ENCODE measurements around the gene MYL11.

Gene MYL11

DNA sequence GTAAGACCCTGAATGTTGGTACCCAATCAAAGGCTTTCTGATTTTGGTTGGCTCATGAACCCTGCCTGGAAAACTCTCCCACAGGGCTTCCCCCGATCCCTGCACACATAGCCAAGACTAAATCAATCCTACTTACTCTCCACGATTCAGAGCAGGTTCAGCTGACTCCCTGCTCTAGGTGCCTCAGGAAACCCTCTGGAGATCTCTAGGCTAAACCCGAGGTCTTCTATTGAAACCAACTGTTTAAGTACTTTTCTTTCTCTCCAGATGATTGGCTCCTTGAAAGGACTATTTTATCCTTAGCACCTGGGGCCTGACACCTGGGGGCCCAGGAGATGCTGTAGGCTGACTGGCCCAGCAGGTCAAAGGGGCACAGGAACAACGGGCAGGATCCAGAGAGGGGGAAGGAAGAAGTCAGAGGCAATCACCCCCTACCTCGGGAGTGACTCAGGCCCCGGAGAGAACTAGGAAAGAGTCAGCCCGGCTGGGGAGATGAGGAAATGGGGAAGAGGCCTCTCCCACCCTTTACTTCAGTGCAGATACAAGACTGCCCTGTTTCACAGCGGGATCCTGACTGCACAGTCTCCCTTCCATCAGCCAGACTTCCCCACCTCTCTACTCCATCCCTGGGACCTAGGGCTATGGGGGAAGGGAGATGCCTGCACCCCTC, 6.3 kb upstream of the MYL11 start:
- Histone ChIP-seq H3K9ac (ENCODE audit: low read length) (peak overlapping the region; percentile 89), H2AFZ (ENCODE audit: low read length) (no peak overlapping the region), H4K20me1 (ENCODE audit: insufficient read depth, low read length) (no peaks in the 10 kb centered on the region), H3K27me3 (ENCODE audit: insufficient read depth, low read length) (no peaks in the 10 kb centered on the region), H3K27ac (ENCODE audit: low read depth, low read length, poor library complexity, severe bottlenecking) (no peak overlapping the region), H3K36me3 (ENCODE audit: insufficient read depth, low read length) (peaks cover 36% of the 10 kb centered on the region; the same call in 1 of the 2 replicates), H3K9me3 (ENCODE audit: low read length) (no peaks in the 10 kb centered on the region), H3F3A (ENCODE audit: insufficient read depth, low read length) (no peaks in the 10 kb centered on the region), H3K79me2 (ENCODE audit: insufficient read depth, low read length) (peaks cover 33% of the 10 kb centered on the region), H3K4me3 (ENCODE audit: low read depth, low read length, poor library complexity, severe bottlenecking) (peak overlapping the region; percentile 97), H3K9me2 (ENCODE audit: low read depth, low read length) (no peaks in the 10 kb centered on the region), H3K4me2 (ENCODE audit: low read length) (peak overlapping the region; percentile 89), H3K4me1 (ENCODE audit: insufficient read depth, low read length, severe bottlenecking) (peaks cover 42% of the 10 kb centered on the region)
- TF ChIP-seq, protein P1, sequence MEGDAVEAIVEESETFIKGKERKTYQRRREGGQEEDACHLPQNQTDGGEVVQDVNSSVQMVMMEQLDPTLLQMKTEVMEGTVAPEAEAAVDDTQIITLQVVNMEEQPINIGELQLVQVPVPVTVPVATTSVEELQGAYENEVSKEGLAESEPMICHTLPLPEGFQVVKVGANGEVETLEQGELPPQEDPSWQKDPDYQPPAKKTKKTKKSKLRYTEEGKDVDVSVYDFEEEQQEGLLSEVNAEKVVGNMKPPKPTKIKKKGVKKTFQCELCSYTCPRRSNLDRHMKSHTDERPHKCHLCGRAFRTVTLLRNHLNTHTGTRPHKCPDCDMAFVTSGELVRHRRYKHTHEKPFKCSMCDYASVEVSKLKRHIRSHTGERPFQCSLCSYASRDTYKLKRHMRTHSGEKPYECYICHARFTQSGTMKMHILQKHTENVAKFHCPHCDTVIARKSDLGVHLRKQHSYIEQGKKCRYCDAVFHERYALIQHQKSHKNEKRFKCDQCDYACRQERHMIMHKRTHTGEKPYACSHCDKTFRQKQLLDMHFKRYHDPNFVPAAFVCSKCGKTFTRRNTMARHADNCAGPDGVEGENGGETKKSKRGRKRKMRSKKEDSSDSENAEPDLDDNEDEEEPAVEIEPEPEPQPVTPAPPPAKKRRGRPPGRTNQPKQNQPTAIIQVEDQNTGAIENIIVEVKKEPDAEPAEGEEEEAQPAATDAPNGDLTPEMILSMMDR (IDR thresholded peaks at IDR 0.05; ENCODE audit: low read length): no peak
- TF ChIP-seq EZH2 (IDR thresholded peaks at IDR 0.05; ENCODE audit: borderline replicate concordance, low read length): no peak

DNA sequence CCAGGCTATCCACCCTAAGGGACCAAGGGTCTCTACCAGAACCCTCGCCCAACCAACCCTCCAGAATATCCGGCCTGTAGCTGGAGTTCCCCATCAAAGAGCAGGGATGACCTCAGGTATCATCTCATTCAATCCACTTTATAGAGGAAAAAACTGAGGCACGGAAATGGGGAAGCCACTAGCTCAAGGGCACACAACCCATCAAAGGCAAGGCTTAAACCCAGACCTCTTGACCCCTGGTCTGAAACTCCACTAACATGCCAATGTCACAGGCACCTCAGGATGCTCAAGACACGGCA, 5.9 kb upstream of the MYL11 start:
- peaks cover 33% of the 10 kb centered on the region for H3K79me2 ChIP-seq (ENCODE audit: insufficient read depth, low read length)
- TF ChIP-seq, protein P1 (IDR thresholded peaks at IDR 0.05; ENCODE audit: low read length): no peak

DNA sequence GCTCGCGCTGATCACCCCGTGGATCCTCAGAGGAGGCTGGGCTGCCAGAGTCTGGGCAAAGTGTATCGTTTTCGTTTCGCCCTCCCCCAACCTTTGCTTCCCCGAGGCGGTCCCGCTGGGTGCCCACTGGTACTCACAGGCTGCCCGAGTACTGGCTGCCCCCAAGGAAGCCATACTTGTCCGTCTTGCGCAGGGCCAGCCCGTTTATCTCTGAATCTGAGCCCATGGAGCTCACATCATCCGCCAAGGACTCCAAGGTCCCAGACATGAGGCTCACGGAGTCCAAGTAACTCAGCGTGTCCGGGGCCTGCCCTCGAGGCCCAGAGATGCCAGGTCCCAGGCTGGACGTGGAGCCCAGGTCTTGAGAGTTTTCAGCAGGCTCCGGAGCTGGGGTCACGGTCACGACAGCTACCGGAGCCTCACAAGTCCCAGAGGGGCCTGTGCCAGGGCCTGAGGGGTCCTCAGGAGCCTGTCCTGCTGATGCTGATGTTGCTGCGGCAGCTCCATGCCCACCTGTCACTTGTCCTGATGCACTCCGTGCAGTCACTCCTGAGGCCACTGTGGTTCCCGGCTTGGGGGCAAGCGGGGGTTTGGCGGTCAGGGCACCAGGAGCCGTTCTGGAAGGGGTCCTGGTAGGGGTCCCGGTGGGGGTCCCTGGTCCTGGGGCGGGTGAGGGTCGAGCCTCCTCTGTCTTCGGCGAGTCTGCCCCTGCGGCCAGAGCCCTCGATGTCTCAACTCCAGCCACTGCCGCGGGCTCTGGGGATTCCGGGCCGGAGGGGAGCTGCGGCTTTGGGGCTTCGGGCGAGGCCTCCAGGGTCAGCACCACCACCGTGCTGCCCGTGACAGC, 5.3 kb upstream of the MYL11 start:
- Histone ChIP-seq H3F3A (ENCODE audit: insufficient read depth, low read length) (no peaks in the 10 kb centered on the region), H3K4me1 (ENCODE audit: insufficient read depth, low read length, severe bottlenecking) (peaks cover 42% of the 10 kb centered on the region), H3K27ac (ENCODE audit: low read depth, low read length, poor library complexity, severe bottlenecking) (peak overlapping the region; percentile 45), H3K4me3 (ENCODE audit: low read depth, low read length, poor library complexity, severe bottlenecking) (peak overlapping the region; percentile 97), H3K79me2 (ENCODE audit: insufficient read depth, low read length) (peaks cover 33% of the 10 kb centered on the region), H3K4me2 (ENCODE audit: low read length) (peak overlapping the region; percentile 89), H3K9me3 (ENCODE audit: low read length) (no peaks in the 10 kb centered on the region), H3K9ac (ENCODE audit: low read length) (peak overlapping the region; percentile 89), H3K36me3 (ENCODE audit: insufficient read depth, low read length) (peaks cover 27% of the 10 kb centered on the region; the same call in 1 of the 2 replicates), H2AFZ (ENCODE audit: low read length) (no peak overlapping the region), H3K27me3 (ENCODE audit: insufficient read depth, low read length) (no peaks in the 10 kb centered on the region), H4K20me1 (ENCODE audit: insufficient read depth, low read length) (no peaks in the 10 kb centered on the region), H3K9me2 (ENCODE audit: low read depth, low read length) (no peaks in the 10 kb centered on the region)
- no peak for TF ChIP-seq EZH2 (IDR thresholded peaks at IDR 0.05; ENCODE audit: borderline replicate concordance, low read length)
- TF ChIP-seq, protein P1 (IDR thresholded peaks at IDR 0.05; ENCODE audit: low read length): no peak

More for the DNA sequence above, 5.9 kb upstream of the MYL11 start:
- Histone ChIP-seq H3K4me2 (ENCODE audit: low read length) (peak overlapping the region; percentile 89), H3K27me3 (ENCODE audit: insufficient read depth, low read length) (no peaks in the 10 kb centered on the region), H4K20me1 (ENCODE audit: insufficient read depth, low read length) (no peaks in the 10 kb centered on the region), H3K4me1 (ENCODE audit: insufficient read depth, low read length, severe bottlenecking) (peaks cover 42% of the 10 kb centered on the region), H3K9me3 (ENCODE audit: low read length) (no peaks in the 10 kb centered on the region), H3K36me3 (ENCODE audit: insufficient read depth, low read length) (peaks cover 33% of the 10 kb centered on the region; the same call in 1 of the 2 replicates), H3K9ac (ENCODE audit: low read length) (peak overlapping the region; percentile 89), H3F3A (ENCODE audit: insufficient read depth, low read length) (no peaks in the 10 kb centered on the region), H2AFZ (ENCODE audit: low read length) (no peak overlapping the region), H3K27ac (ENCODE audit: low read depth, low read length, poor library complexity, severe bottlenecking) (peak overlapping the region; percentile 45), H3K9me2 (ENCODE audit: low read depth, low read length) (no peaks in the 10 kb centered on the region), H3K4me3 (ENCODE audit: low read depth, low read length, poor library complexity, severe bottlenecking) (peak overlapping the region; percentile 97)
